Activated naive CD4-positive, alpha-beta T cell treated with anti-CD3 and anti-CD28 coated beads, Interleukin-2, amount 10 ng/mL, durations not matched to agents 7 days and 5 days (primary cell): ENCODE measurements around the gene NLGN1.

ENCODE experiments used
- CTCF ChIA-PET: fragments of 350-600 bp; sonication (Branson Sonifier 250); formaldehyde crosslinking; loops from one replicate; lab custom pipeline; 2021; ENCODE audit warnings: antibody characterized with exemption; lab: Charles Lee
- DNase-seq: peaks from one replicate; pipeline ENCODE4 v3.0.0-alpha.2; 2020
- H3K27ac Mint-ChIP-seq: one replicate; pipeline ENCODE4 v1.8.0; 2021; ENCODE audit warnings: mild to moderate bottlenecking, moderate library complexity, mixed read lengths
- H3K27me3 Mint-ChIP-seq: one replicate; pipeline ENCODE4 v1.8.0; 2021; ENCODE audit warnings: mild to moderate bottlenecking, mixed read lengths
- H3K36me3 Mint-ChIP-seq: one replicate; pipeline ENCODE4 v1.8.0; 2021; ENCODE audit warnings: mixed read lengths
- H3K4me1 Mint-ChIP-seq: one replicate; pipeline ENCODE4 v1.8.0; 2021; ENCODE audit warnings: mixed read lengths
- H3K4me3 Mint-ChIP-seq: one replicate; pipeline ENCODE4 v1.8.0; 2021; ENCODE audit warnings: mild to moderate bottlenecking, moderate library complexity, mixed read lengths
- H3K9me3 Mint-ChIP-seq: one replicate; pipeline ENCODE4 v1.8.0; 2021; ENCODE audit warnings: mixed read lengths

NLGN1 gene

DNA sequence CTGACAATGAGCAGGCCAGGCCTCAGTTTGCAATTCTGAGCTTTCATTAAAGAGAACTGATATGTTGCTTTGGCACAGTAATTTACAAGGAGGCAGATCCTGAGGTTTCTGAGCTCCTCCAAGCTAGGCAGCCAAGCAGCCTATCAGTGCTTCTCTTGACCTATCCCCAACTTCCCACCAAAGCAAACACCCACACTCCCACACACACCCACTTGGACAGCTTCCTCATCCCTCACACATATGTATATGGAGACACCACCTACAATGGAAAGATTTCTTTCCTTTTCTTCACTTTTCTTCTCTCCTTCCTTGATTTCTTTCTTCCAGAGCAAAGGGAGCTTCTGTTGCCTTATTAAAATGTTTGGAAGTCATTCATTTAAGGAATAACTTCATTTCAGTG lies 217.0 kb downstream of the NLGN1 start:
- no peak overlapping the region for H3K27ac Mint-ChIP-seq
- H3K9me3 Mint-ChIP-seq: no peaks in the 10 kb centered on the region
- H3K27me3 Mint-ChIP-seq: no peaks in the 10 kb centered on the region
- CTCF ChIA-PET: no interaction called here
- no peak for DNase-seq
- H3K4me3 Mint-ChIP-seq: no peak overlapping the region
- H3K4me1 Mint-ChIP-seq: no peaks in the 10 kb centered on the region
- no peaks in the 10 kb centered on the region for H3K36me3 Mint-ChIP-seq

DNA sequence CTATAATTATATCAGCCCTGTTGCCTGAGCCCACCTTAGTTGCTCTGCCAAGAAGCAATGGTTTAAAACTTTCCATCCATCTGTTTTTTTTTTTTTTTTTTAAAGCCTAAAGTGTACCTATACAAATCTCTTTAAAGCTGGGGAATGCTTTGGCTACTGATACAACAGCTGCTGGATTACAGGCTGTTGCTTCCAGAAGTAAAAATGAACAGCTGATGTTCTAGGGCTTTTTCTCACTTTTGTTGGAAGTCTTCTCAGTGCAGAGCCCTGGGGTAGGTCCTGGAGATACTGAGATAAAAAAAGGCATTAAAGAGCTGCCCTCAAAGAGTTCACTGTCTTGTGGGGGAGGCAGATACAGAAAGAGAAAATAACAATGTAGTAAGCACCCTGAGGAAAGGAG lies 218.1 kb downstream of the NLGN1 start:
- Mint-ChIP-seq H3K36me3 (no peaks in the 10 kb centered on the region), H3K27me3 (no peaks in the 10 kb centered on the region), H3K27ac (no peak overlapping the region), H3K9me3 (no peaks in the 10 kb centered on the region), H3K4me1 (no peaks in the 10 kb centered on the region), H3K4me3 (no peak overlapping the region)
- no peak for DNase-seq
- CTCF ChIA-PET: no interaction called here

DNA sequence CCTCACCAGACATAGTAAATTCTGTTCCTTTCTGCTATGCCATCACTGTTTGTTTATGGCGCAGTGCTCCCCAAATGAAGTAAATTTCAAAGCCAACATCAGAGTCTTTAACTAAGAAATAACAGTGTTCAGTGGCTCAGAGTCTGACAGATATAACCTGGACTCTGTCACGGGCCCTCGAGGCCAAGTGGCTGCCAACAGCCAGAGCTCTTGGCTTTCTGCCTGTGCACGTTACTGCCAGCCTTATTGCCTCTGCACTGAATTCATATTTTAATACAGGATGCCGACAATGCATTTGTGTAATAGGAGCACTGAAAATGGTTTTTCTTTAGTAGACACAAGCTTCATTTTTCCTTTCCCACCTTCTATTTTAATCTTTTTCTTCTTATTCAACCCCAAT lies 219.9 kb downstream of the NLGN1 start:
- Mint-ChIP-seq H3K27me3 (no peaks in the 10 kb centered on the region), H3K27ac (no peak overlapping the region)

DNA sequence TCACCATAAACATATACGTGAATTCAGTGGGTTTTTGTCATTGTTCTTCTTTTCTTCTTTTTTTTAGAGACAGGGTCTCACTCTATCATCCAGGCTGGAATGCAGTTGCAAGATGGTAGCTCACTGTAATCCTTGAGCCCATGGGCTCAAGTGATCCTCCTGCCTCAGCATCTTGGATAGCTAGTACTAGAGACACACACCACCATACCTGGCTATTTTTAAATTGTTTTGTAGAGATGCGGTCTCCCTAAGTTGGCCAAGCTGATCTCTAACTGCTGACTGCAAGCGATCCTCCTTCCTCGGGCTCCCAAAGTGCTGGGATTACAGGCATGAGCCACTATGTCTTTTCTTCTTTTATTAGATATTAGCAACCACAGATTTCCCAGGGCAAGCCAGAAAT lies 220.6 kb downstream of the NLGN1 start:
- no peaks in the 10 kb centered on the region for H3K36me3 Mint-ChIP-seq
- no peaks in the 10 kb centered on the region for H3K9me3 Mint-ChIP-seq
- no peak for DNase-seq
- CTCF ChIA-PET: no interaction called here
- no peaks in the 10 kb centered on the region for H3K27me3 Mint-ChIP-seq
- H3K4me1 Mint-ChIP-seq: no peaks in the 10 kb centered on the region
- H3K27ac Mint-ChIP-seq: no peak overlapping the region
- no peak overlapping the region for H3K4me3 Mint-ChIP-seq

More for the DNA sequence above, 219.9 kb downstream of the NLGN1 start:
- no peak for DNase-seq
- Mint-ChIP-seq H3K4me3 (no peak overlapping the region), H3K36me3 (no peaks in the 10 kb centered on the region), H3K4me1 (no peaks in the 10 kb centered on the region), H3K9me3 (no peaks in the 10 kb centered on the region)
- CTCF ChIA-PET: no interaction called here

DNA sequence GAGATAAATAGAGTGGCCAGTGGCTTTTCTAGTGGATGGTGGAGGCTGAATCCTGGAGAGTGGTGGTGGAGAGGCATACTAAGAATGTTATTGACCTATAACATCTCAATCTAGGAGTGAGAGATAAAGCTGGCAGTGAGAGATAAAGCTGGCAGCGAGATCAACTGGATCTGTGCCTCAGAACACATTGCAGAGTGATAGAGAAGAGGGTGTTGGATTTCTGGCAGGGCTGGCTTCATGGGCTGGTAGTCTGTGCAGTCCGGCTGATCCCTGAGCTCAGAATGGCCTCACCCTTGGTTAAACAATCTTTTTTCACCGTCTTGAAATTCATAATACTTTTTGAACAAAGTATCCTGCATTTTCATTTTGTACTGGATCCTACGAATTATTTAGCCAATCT lies 221.2 kb downstream of the NLGN1 start:
- CTCF ChIA-PET: no interaction called here
- Mint-ChIP-seq H3K36me3 (no peaks in the 10 kb centered on the region), H3K27me3 (no peaks in the 10 kb centered on the region), H3K27ac (no peak overlapping the region), H3K9me3 (no peaks in the 10 kb centered on the region), H3K4me1 (no peaks in the 10 kb centered on the region), H3K4me3 (no peak overlapping the region)
- no peak for DNase-seq

DNA sequence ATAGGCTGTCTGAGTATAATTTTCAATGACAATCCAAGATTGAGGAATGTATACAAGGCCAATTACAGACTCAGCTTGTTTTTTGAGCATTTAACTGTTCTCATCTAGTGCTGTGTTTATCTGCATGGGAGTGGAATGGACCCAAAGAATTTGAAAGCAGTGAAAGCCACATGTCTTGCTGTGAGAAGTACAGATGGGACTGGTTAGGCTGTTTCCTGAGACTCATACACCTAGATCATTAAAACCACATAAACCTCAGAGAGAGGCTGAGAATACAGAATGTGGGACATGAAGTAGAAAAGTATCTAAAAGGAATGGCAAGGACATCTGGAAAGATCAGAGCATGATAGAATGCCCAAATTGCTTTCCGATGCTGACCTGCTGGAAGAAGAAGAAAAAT lies 224.6 kb downstream of the NLGN1 start:
- no peak overlapping the region for H3K27ac Mint-ChIP-seq
- CTCF ChIA-PET: no interaction called here
- no peak overlapping the region for H3K4me3 Mint-ChIP-seq
- no peaks in the 10 kb centered on the region for H3K27me3 Mint-ChIP-seq
- no peaks in the 10 kb centered on the region for H3K4me1 Mint-ChIP-seq
- H3K36me3 Mint-ChIP-seq: no peaks in the 10 kb centered on the region
- no peaks in the 10 kb centered on the region for H3K9me3 Mint-ChIP-seq
- no peak for DNase-seq

DNA sequence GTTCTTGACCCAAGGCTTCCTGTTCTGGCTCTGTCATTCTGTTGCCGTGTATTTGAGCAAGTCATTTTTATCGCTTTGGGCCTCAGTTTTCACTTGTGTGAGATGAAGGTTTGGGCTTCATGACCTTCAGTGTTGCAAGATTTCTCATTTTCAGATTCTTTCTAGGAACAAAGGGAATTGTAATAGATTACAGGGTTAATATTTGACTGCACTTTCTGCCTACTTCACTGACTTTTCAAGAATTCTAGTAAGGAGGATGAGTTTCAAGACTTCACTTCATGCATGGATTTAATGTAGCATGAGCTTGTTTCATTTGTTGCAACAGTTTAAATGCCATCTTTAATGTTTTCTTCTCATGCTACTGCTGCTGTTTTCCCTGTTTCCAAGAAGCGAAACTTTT lies 226.5 kb downstream of the NLGN1 start:
- Mint-ChIP-seq H3K4me3 (no peak overlapping the region), H3K36me3 (no peaks in the 10 kb centered on the region), H3K27me3 (no peaks in the 10 kb centered on the region), H3K27ac (no peak overlapping the region), H3K4me1 (no peaks in the 10 kb centered on the region), H3K9me3 (no peaks in the 10 kb centered on the region)
- CTCF ChIA-PET: no interaction called here
- no peak for DNase-seq

DNA sequence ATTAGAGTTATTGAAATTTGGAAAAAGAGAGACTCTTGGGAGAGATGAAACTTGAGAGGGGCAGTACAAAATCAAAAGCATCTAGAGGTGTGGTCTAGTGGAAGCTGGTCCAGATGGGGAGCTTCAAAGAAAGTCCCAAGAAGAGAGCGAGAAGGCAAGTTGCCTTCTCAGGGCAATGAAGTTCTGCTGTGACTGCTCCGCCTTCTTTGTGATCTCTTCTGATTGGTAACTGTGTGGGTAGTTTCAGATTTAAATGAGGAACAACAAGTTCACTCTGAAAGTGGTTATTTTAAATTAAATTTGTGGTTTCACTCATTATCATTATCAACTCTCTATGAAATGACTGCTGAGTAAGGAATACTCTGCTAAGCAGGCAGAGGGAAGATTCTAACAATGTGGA lies 233.3 kb downstream of the NLGN1 start:
- no peak for DNase-seq
- CTCF ChIA-PET: no interaction called here
- Mint-ChIP-seq H3K27ac (no peak overlapping the region), H3K4me1 (no peaks in the 10 kb centered on the region), H3K9me3 (no peaks in the 10 kb centered on the region), H3K36me3 (no peaks in the 10 kb centered on the region), H3K27me3 (no peaks in the 10 kb centered on the region), H3K4me3 (no peak overlapping the region)

DNA sequence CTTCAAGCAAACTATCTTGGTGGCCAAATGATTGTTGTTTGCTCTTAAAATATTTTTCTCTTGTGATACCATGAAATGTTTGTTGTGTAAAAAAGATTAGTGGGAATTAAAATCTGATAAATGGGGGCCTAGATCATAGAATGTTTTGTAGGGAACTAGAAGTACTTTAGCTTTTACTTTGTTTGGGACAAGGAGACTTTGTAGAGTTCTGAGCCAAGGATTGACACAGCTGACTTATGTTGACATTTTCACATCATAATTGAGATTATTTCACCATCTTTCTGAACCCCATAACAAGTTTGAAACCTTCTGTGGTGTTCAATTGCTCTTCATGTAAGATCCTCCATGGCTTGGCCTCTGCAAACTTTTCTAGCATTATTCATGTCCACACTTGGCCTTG lies 235.4 kb downstream of the NLGN1 start:
- CTCF ChIA-PET: no interaction called here

DNA sequence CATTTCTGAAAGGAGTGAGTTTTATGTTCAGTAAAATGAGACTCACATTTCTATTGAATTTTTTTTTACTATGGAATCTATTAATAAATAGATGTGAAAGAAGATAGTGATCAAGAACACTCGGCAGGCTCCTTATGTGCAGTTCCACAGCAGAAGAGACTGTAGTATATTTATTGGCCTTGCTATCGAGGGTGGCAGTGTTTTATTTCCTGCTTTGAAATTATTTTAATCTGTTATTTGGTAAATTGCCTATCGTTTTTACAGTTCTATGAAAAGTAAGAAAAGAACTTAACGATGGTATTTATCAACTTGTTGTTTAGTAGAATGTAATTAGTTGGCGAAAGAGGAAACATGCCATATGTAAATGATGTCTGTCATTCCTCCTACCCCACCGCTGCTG lies 238.3 kb downstream of the NLGN1 start:
- Mint-ChIP-seq H3K27me3 (no peaks in the 10 kb centered on the region), H3K4me1 (no peaks in the 10 kb centered on the region), H3K27ac (no peak overlapping the region), H3K4me3 (no peak overlapping the region), H3K36me3 (no peaks in the 10 kb centered on the region), H3K9me3 (no peaks in the 10 kb centered on the region)
- CTCF ChIA-PET: no interaction called here
- DNase-seq: no peak

More for the DNA sequence above, 235.4 kb downstream of the NLGN1 start:
- no peaks in the 10 kb centered on the region for H3K27me3 Mint-ChIP-seq
- no peak overlapping the region for H3K27ac Mint-ChIP-seq
- H3K4me3 Mint-ChIP-seq: no peak overlapping the region
- DNase-seq: no peak
- H3K9me3 Mint-ChIP-seq: no peaks in the 10 kb centered on the region
- H3K4me1 Mint-ChIP-seq: no peaks in the 10 kb centered on the region
- no peaks in the 10 kb centered on the region for H3K36me3 Mint-ChIP-seq

DNA sequence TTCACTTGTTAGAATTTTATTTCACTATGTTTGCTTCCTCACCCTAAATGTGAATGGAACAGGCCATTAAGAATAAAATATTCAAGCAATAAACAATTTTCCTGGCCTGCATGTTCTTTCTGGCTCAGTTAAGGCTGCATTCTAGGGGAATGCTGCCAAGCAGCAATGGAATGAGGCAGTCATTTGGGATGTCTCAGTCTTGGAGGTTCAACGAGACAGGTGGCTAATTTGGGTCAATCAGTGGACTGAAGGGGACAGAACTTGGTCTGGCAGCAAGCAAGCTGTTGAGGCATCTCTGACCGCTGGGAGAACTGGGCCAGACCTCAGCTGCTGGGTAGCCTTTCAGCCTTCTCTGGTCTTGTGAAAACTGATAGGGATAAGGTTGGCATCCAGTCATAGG lies 241.6 kb downstream of the NLGN1 start:
- H3K27me3 Mint-ChIP-seq: no peaks in the 10 kb centered on the region
- H3K36me3 Mint-ChIP-seq: no peaks in the 10 kb centered on the region
- no peaks in the 10 kb centered on the region for H3K4me1 Mint-ChIP-seq
- CTCF ChIA-PET: no interaction called here
- no peak for DNase-seq
- H3K9me3 Mint-ChIP-seq: peaks cover 3% of the 10 kb centered on the region
- no peak overlapping the region for H3K27ac Mint-ChIP-seq
- no peak overlapping the region for H3K4me3 Mint-ChIP-seq

DNA sequence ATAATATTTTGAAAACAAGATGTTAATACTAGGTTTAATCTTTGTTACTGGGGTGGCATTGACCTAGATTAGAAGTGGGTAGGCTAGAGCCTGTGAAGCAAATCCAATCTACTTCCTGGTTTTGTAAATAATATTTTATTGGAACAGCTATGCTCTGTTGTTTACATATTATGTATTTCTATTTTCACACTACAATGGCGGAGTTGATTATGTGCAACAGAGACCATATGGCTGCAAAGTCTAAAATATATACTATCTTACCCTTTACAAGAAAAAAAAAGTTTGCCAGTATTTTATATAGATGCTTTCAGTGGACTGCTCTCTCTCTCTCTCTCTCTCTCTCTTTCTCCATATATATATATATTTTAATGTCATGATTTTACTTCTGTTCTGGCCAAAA lies 244.2 kb downstream of the NLGN1 start:
- CTCF ChIA-PET: no interaction called here
- Mint-ChIP-seq H3K4me3 (no peak overlapping the region), H3K9me3 (peaks cover 3% of the 10 kb centered on the region), H3K4me1 (no peaks in the 10 kb centered on the region), H3K27ac (no peak overlapping the region), H3K36me3 (no peaks in the 10 kb centered on the region), H3K27me3 (no peaks in the 10 kb centered on the region)
- DNase-seq: no peak

DNA sequence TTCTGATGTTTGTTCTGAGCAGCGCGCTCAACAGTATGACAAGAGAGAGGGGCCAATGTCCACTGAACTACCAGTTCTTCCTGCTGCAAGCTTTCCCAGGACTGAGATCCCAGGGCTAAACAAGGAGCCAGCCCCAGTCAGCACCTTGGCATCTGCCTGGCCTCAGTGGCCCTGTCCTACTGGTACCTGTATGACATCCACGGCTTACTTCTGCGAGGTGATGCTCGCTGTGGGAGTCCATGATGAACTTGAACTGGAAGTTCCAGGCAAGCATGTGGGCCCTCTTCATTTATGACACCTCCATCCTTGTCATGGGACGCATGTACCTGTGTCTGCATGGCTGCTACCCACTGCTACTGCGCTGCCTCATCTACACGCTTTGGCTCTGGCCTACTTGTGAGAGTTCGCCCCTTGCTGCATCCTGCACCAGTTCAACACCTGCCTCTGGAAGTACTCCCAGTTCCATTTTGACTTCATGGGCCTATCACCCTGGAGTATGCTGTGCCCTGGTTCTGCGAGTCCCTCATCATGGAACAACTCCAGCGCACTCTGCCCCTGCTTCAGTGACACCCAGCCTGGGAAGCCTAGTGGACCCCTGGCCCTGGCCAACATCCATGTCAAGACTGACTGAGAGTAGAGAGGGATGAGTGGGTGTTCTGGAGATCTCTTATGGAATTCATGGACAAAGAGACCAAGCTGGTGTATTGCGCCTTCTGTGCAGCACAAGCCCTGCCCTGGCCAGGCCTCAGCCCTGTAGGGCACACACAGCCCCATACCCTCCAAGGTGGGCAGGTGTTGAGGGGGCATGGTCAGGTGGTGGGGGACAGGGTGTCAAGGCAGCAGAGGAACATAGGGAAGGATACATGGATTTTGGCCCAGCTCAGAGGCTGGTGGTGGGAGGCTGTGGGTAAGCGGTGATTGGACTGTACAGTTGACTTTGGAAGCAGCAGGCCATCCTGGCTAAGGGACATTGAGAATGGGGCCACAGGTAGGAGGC lies 246.8 kb downstream of the NLGN1 start:
- Mint-ChIP-seq H3K9me3 (peaks cover 3% of the 10 kb centered on the region), H3K4me3 (no peak overlapping the region), H3K27ac (no peak overlapping the region), H3K27me3 (no peaks in the 10 kb centered on the region), H3K36me3 (no peaks in the 10 kb centered on the region), H3K4me1 (no peaks in the 10 kb centered on the region)
- CTCF ChIA-PET: no interaction called here
- DNase-seq: no peak

DNA sequence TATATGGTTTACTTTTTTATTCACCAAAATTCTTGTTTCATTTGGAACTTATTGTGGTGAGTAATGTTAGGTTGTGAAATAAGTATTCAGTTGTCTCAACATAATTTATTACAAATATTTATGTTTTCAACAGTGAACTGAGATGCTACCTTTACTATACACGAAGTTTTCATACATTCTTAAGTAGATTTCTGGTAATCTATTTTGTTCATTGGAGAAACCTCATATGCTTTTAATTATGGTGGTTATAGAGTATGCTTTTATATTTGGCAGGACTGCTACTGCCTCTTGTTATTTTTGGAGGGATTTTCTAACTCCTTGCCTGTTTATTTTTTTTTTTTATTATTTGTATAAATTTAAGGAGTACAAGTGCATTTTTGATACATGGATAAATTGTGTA lies 253.1 kb downstream of the NLGN1 start:
- CTCF ChIA-PET: no interaction called here
- DNase-seq: no peak

DNA sequence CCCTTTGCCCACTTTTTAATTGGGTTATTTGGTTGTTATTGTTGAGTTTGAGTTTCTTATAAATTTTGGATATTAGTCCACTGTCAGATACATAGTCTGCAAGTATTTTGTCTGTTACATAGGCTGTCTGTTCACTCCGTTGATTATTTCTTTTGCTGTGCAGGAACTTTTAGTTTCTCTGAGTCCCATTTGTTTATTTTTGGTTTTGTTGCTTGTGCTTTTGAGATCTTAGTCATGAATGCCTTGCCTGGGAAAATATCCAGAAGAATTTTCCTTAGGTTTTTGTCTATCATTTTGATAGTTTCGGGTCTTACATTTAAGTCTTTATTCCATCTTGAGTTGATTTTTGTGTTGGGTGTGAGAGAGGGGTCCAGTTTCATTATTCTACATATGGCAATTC lies 254.5 kb downstream of the NLGN1 start:
- Mint-ChIP-seq H3K27me3 (no peaks in the 10 kb centered on the region), H3K27ac (no peak overlapping the region), H3K36me3 (no peaks in the 10 kb centered on the region), H3K9me3 (no peaks in the 10 kb centered on the region), H3K4me3 (no peak overlapping the region), H3K4me1 (no peaks in the 10 kb centered on the region)
- DNase-seq: no peak
- CTCF ChIA-PET: no interaction called here

More for the DNA sequence above, 253.1 kb downstream of the NLGN1 start:
- no peak overlapping the region for H3K4me3 Mint-ChIP-seq
- no peaks in the 10 kb centered on the region for H3K4me1 Mint-ChIP-seq
- no peaks in the 10 kb centered on the region for H3K36me3 Mint-ChIP-seq
- H3K27ac Mint-ChIP-seq: no peak overlapping the region
- no peaks in the 10 kb centered on the region for H3K9me3 Mint-ChIP-seq
- no peaks in the 10 kb centered on the region for H3K27me3 Mint-ChIP-seq
